GM18868 (cell line): ENCODE results near the gene MAD1L1.
"Not testable (repeated sequence)": the region's sequence is repeated elsewhere in the genome, so short reads cannot be mapped to it uniquely, and the experiment has no call there.

ENCODE experiments used
- ATAC-seq: cut with Tn5 transposase; IDR thresholded peaks from one replicate; pipeline ENCODE4 v1.9.1; 2021; ENCODE audit warnings: mild to moderate bottlenecking, moderate library complexity; ENCODE audit not compliant: unreplicated experiment

The MAD1L1 gene

GRCh38 chr7:1850111-1850975 lies 382.4 kb downstream of the MAD1L1 start:
- no peak for ATAC-seq

- no peak for ATAC-seq
Observed at GRCh38 chr7:1849351-1850041, 383.2 kb downstream of the MAD1L1 start.

GRCh38 chr7:1848911-1849311 lies 383.8 kb downstream of the MAD1L1 start:
- ATAC-seq: no peak

GRCh38 chr7:1848013-1848640 lies 384.6 kb downstream of the MAD1L1 start:
- ATAC-seq: no peak

- no peak for ATAC-seq
Observed at GRCh38 chr7:1847260-1848001, 385.3 kb downstream of the MAD1L1 start.

GRCh38 chr7:1846331-1847065 lies 386.2 kb downstream of the MAD1L1 start:
- ATAC-seq: no peak

- no peak for ATAC-seq
Observed at GRCh38 chr7:1845536-1846311, 387.0 kb downstream of the MAD1L1 start.

GRCh38 chr7:1844951-1845390 lies 387.8 kb downstream of the MAD1L1 start:
- no peak for ATAC-seq

- no peak for ATAC-seq
Observed at GRCh38 chr7:1844336-1844950, 388.3 kb downstream of the MAD1L1 start.

GRCh38 chr7:1843921-1844335 lies 388.8 kb downstream of the MAD1L1 start:
- no peak for ATAC-seq

GRCh38 chr7:1843271-1843861 lies 389.4 kb downstream of the MAD1L1 start:
- no peak for ATAC-seq

GRCh38 chr7:1842321-1843221 lies 390.2 kb downstream of the MAD1L1 start:
- no peak for ATAC-seq

- ATAC-seq: not testable (repeated sequence)
Observed at GRCh38 chr7:1841286-1842021, 391.3 kb downstream of the MAD1L1 start.

- not testable (repeated sequence) for ATAC-seq
Observed at GRCh38 chr7:1840744-1841143, 392.0 kb downstream of the MAD1L1 start.

GRCh38 chr7:1839701-1840100 lies 393.0 kb downstream of the MAD1L1 start:
- ATAC-seq: no peak

- not testable (repeated sequence) for ATAC-seq
Observed at GRCh38 chr7:1838911-1839531, 393.7 kb downstream of the MAD1L1 start.

- not testable (repeated sequence) for ATAC-seq
Observed at GRCh38 chr7:1838544-1838872, 394.2 kb downstream of the MAD1L1 start.
